CD4-positive, alpha-beta T cell treated with Interleukin-4 for 4 hours (primary cell): ENCODE data around the gene RICTOR.
"Not testable (repeated sequence)": the region's sequence is repeated elsewhere in the genome, so short reads cannot be mapped to it uniquely, and the experiment has no call there.

ENCODE experiments used
- DNase-seq: peaks from one replicate; pipeline ENCODE4 v3.0.0-alpha.2; 2020

The RICTOR gene

GRCh38 chr5:39005566-39006232, 68.5 kb downstream of the RICTOR start:
- peak; percentile 32 for DNase-seq

- no peak for DNase-seq
Observed at GRCh38 chr5:39001683-39002082, 72.5 kb downstream of the RICTOR start.

- DNase-seq, result no peak
Observed at GRCh38 chr5:38999037-38999436, 75.2 kb downstream of the RICTOR start.

GRCh38 chr5:38997591-38997990, 76.6 kb downstream of the RICTOR start:
- DNase-seq, result no peak

GRCh38 chr5:38996123-38996522, 78.1 kb downstream of the RICTOR start:
- no peak for DNase-seq

GRCh38 chr5:38994324-38994927, 79.8 kb downstream of the RICTOR start:
- peak; percentile 58 for DNase-seq

- not testable (repeated sequence) for DNase-seq
Observed at GRCh38 chr5:38989974-38990719, 84.1 kb downstream of the RICTOR start.

- no peak for DNase-seq
Observed at GRCh38 chr5:38985909-38986452, 88.2 kb downstream of the RICTOR start.

GRCh38 chr5:38979535-38979934, 94.7 kb downstream of the RICTOR start:
- DNase-seq, result no peak

- no peak for DNase-seq
Observed at GRCh38 chr5:38978036-38978435, 96.2 kb downstream of the RICTOR start.

GRCh38 chr5:38968665-38969064, 105.5 kb downstream of the RICTOR start:
- DNase-seq, result no peak

- DNase-seq, result no peak
Observed at GRCh38 chr5:38961691-38962090, 112.5 kb downstream of the RICTOR start.

GRCh38 chr5:38953426-38954012, 120.7 kb downstream of the RICTOR start:
- no peak for DNase-seq

GRCh38 chr5:38948501-38948900, 125.7 kb downstream of the RICTOR start:
- DNase-seq, result no peak

GRCh38 chr5:38944282-38944681, 129.9 kb downstream of the RICTOR start:
- no peak for DNase-seq

GRCh38 chr5:38941912-38942311, 132.3 kb downstream of the RICTOR start:
- no peak for DNase-seq

GRCh38 chr5:38940230-38940858, 133.9 kb downstream of the RICTOR start:
- DNase-seq, result no peak

- DNase-seq, result no peak
Observed at GRCh38 chr5:38938973-38939372, 135.2 kb downstream of the RICTOR start.

- DNase-seq, result no peak
Observed at GRCh38 chr5:38938424-38938823, 135.8 kb downstream of the RICTOR start.

- no peak for DNase-seq
Observed at GRCh38 chr5:38936269-38936668, 137.9 kb downstream of the RICTOR start.

GRCh38 chr5:38935437-38935836, 138.8 kb downstream of the RICTOR start:
- no peak for DNase-seq

- no peak for DNase-seq
Observed at GRCh38 chr5:38932854-38933408, 141.3 kb downstream of the RICTOR start.

- no peak for DNase-seq
Observed at GRCh38 chr5:38931731-38932130, 142.5 kb downstream of the RICTOR start.
